K562 (cell line): ENCODE results near the gene PSD2. TPM values are rescaled to one million over a fixed set of nuclear protein-coding genes. Genes with fewer than 3 reads are reported as not detected.

Source experiments
- ATAC-seq: fragments of 200-7000 bp; cut with Tn5 transposase; 3 replicates; pipeline ENCODE4 v1.9.1; 2020; ENCODE audit warnings: moderate library complexity
- BruUV-seq: library from RNA; stranded (reverse); fragments of 400-500 nt; replicated peaks from 2 replicates; lab custom pipeline; 2021; lab: Mats Ljungman, UMichigan
- CTCF ChIA-PET: fragments of 300-600 bp; formaldehyde crosslinking; extraction: SDS; loops from one replicate; lab custom pipeline; 2021; ENCODE audit warnings: low intra/inter-chr PET ratio; lab: Yijun Ruan, JAX
- POLR2A ChIA-PET: fragments of 300-600, 350-650 bp; sonication (Branson Sonifier 250); formaldehyde crosslinking; extraction: SDS; loops from one replicate; lab custom pipeline; 2021; ENCODE audit warnings: antibody characterized with exemption, inconsistent platforms; lab: Yijun Ruan, JAX
- DNase-seq, 4 experiments: peaks; one replicate each; pipeline versions ENCODE4 v3.0.0 to v3.0.0-alpha.2; 2011 to 2018; ENCODE audit warnings: low spot score in 3 of 4, mixed read lengths in 3 of 4; ENCODE audit errors: extremely low read depth in 1 of 4
- FAIRE-seq: peaks from 2 replicates; lab custom pipeline; 2011; peaks lifted over from hg19 to GRCh38; lab: Jason Lieb, UNC
- H2AFZ ChIP-seq: 2 replicates; pipeline ENCODE4 v1.6.0; 2011; ENCODE audit warnings: low read depth, low read length, control low read depth, inconsistent platforms
- H3K27ac ChIP-seq: fragments of 200-600 bp; 3 replicates; pipeline ENCODE4 v1.8.0; 2011; ENCODE audit warnings: low read depth, mild to moderate bottlenecking, control low read depth, inconsistent platforms, low read length, moderate library complexity, mixed read lengths; ENCODE audit errors: extremely low read depth
- H3K27me3 ChIP-seq, 2 experiments: fragments of 300-600 bp in 1 of 2; 2 replicates in 1 of 2; 3 replicates in 1 of 2; pipeline versions ENCODE4 v1.6.0 to v1.8.0; 2011; ENCODE audit warnings: inconsistent platforms in 2 of 2, low read length in 2 of 2, mild to moderate bottlenecking in 1 of 2, mixed read lengths in 1 of 2, moderate library complexity in 1 of 2; ENCODE audit not compliant: control insufficient read depth in 2 of 2, insufficient read depth in 2 of 2
- H3K36me3 ChIP-seq: fragments of 300-600 bp; 3 replicates; pipeline ENCODE4 v1.8.0; 2011; ENCODE audit warnings: mild to moderate bottlenecking, low read length, inconsistent platforms; ENCODE audit not compliant: control insufficient read depth, insufficient read depth
- H3K4me1 ChIP-seq, 2 experiments: fragments of 200-600 bp in 1 of 2; replicated peaks in 1 of 2; 2 replicates in 1 of 2; 3 replicates in 1 of 2; pipeline versions ENCODE4 v1.5.1 to v1.8.0; 2011; ENCODE audit warnings: inconsistent platforms in 2 of 2, low read length in 2 of 2, mild to moderate bottlenecking in 1 of 2, mixed read lengths in 1 of 2, moderate library complexity in 1 of 2; ENCODE audit not compliant: control insufficient read depth in 2 of 2, insufficient read depth in 2 of 2
- H3K4me2 ChIP-seq: 2 replicates; pipeline ENCODE4 v1.6.1; 2011; ENCODE audit warnings: low read length, control low read depth, inconsistent platforms, mixed read lengths; ENCODE audit not compliant: insufficient read depth
- H3K4me3 ChIP-seq: fragments of 200-600 bp; sonication (generic), shearing (Covaris generic); 2 replicates; pipeline ENCODE4 v1.5.1; 2016; ENCODE audit warnings: control low read depth, inconsistent platforms
- H3K79me2 ChIP-seq: fragments of 200-600 bp; 3 replicates; pipeline ENCODE4 v1.8.0; 2011; ENCODE audit warnings: low read length, inconsistent platforms; ENCODE audit not compliant: control insufficient read depth, insufficient read depth
- H3K9ac ChIP-seq, 2 experiments: 2 replicates each; pipeline versions ENCODE4 v1.6.0 to v1.6.1; 2011; ENCODE audit warnings: low read depth in 2 of 2, low read length in 2 of 2, control low read depth in 1 of 2, inconsistent platforms in 1 of 2, mild to moderate bottlenecking in 1 of 2, mixed read lengths in 1 of 2; ENCODE audit not compliant: insufficient read depth in 1 of 2
- H3K9me1 ChIP-seq: one replicate; pipeline ENCODE4 v1.6.0; 2011; ENCODE audit warnings: inconsistent platforms, mild to moderate bottlenecking, low read length, moderate library complexity; ENCODE audit not compliant: control insufficient read depth, insufficient read depth
- H3K9me3 ChIP-seq: replicated peaks from 2 replicates; pipeline ENCODE4 v1.5.1; 2011; ENCODE audit warnings: low read depth, low read length, inconsistent platforms; ENCODE audit not compliant: control insufficient read depth, insufficient read depth
- H4K20me1 ChIP-seq: replicated peaks from 2 replicates; pipeline ENCODE4 v1.6.1; 2011; ENCODE audit warnings: low read length, inconsistent platforms, mixed read lengths; ENCODE audit not compliant: control insufficient read depth, insufficient read depth
- CREM ChIP-seq: IDR thresholded peaks from 2 replicates; pipeline ENCODE4 v1.6.1; 2014; ENCODE audit warnings: antibody characterized with exemption, low read depth
- DDX20 ChIP-seq: fragments of 450-650 bp; IDR thresholded peaks from 2 replicates; pipeline ENCODE4 v1.6.1; 2016; ENCODE audit warnings: missing genetic modification characterization, low read depth, mild to moderate bottlenecking, missing compliant biosample characterization, moderate library complexity
- DEAF1 ChIP-seq: fragments of 450-650 bp; formaldehyde crosslinking; IDR thresholded peaks from 2 replicates; pipeline ENCODE4 v1.4.0; 2020; ENCODE audit warnings: mild to moderate bottlenecking, moderate library complexity
- JUND ChIP-seq, 2 experiments: IDR thresholded peaks; 2 replicates in 1 of 2; 3 replicates in 1 of 2; pipeline ENCODE4 v1.6.1; 2011; ENCODE audit warnings: borderline replicate concordance in 2 of 2, low read depth in 2 of 2, low read length in 2 of 2, improper control_type of control experiment in 1 of 2, missing biosample characterization in 1 of 2, missing genetic modification characterization in 1 of 2, missing genetic modification reagents in 1 of 2
- MAZ ChIP-seq, 2 experiments: fragments of 450-650 bp in 1 of 2; sonication (generic) in 1 of 2; formaldehyde crosslinking; IDR thresholded peaks in 1 of 2; conservative IDR thresholded peaks in 1 of 2; 2 replicates each; pipeline versions ENCODE4 v1.4.0 to v1.5.0; 2020; ENCODE audit warnings: mild to moderate bottlenecking in 1 of 2, missing genetic modification reagents in 1 of 2
- RAD21 ChIP-seq, 2 experiments: fragments of 250-450 bp in 1 of 2; fragments of 450-650 bp in 1 of 2; sonication (Bioruptor Pico) in 1 of 2; formaldehyde crosslinking in 1 of 2; IDR thresholded peaks in 1 of 2; conservative IDR thresholded peaks in 1 of 2; 2 replicates each; pipeline versions ENCODE4 v1.4.0 to v1.8.0; 2020 to 2022; ENCODE audit warnings: mild to moderate bottlenecking in 2 of 2, moderate library complexity in 1 of 2
- SMC3 ChIP-seq: conservative IDR thresholded peaks from 2 replicates; pipeline ENCODE4 v1.6.1; 2011; ENCODE audit warnings: low read depth, low read length, improper control_type of control experiment; ENCODE audit not compliant: insufficient read depth
- STAG1 ChIP-seq: sonication (generic); formaldehyde crosslinking; IDR thresholded peaks from 2 replicates; pipeline ENCODE4 v1.5.0; 2020; ENCODE audit warnings: missing genetic modification reagents, borderline replicate concordance
- TRIM24 ChIP-seq, 2 experiments: fragments of 450-650 bp; IDR thresholded peaks; 2 replicates each; pipeline ENCODE4 v1.6.1; 2016
- YY1 ChIP-seq, 3 experiments: IDR thresholded peaks; 2 replicates each; pipeline ENCODE4 v1.6.1; 2011; ENCODE audit warnings: low read length in 2 of 3, mild to moderate bottlenecking in 2 of 3, moderate library complexity in 2 of 3, borderline replicate concordance in 1 of 3, control low read depth in 1 of 3, low read depth in 1 of 3; ENCODE audit not compliant: insufficient read depth in 3 of 3, insufficient replicate concordance in 2 of 3, control insufficient read depth in 1 of 3, insufficient read length in 1 of 3; ENCODE audit errors: extremely low read depth in 1 of 3
- WGBS: fragments of 100-300 bp; shearing (Covaris generic); methylation state at CpG from one replicate; pipeline ENCODE4 v1.1.6; 2016; ENCODE audit warnings: low coverage, mixed read lengths; ENCODE audit not compliant: insufficient coverage; ENCODE audit errors: missing lambda C conversion rate; 5-methylcytosine and 5-hydroxymethylcytosine counted together
- in situ Hi-C: fragments of 300-500 bp; cut with MboI; formaldehyde crosslinking; loops from 4 replicates; pipeline ENCODE4 v1.15.0; 2018; ENCODE audit warnings: inconsistent platforms, mixed read lengths
- intact Hi-C: fragments of 100-400 bp; cut with micrococcal nuclease; formaldehyde crosslinking; loops from 2 replicates; pipeline ENCODE4 v1.14.2; 2022
- polyA plus RNA-seq, 8 experiments: library from polyadenylated mRNA; depleted of rRNA in 4 of 8; stranded (reverse) in 5 of 8; unstranded in 3 of 8; fragments of >200 nt; fragmentation: Nextera tagmentation in 2 of 8; fragmentation: Illumina TruSeq in 1 of 8; extraction: Ambion mirVana in 2 of 8; extraction: Trizol in 1 of 8; gene quantifications; 2 replicates each; pipeline versions ENCODE4 v1.2.1 to v1.2.3, GENCODE V29; 2011 to 2014; ENCODE audit warnings: inconsistent platforms in 1 of 8, missing spikeins in 1 of 8
- total RNA-seq, 7 experiments: library from RNA; depleted of rRNA in 6 of 7; stranded (reverse); fragments of >200 nt in 6 of 7; fragmentation: Illumina TruSeq in 2 of 7; extraction: Trizol in 2 of 7; gene quantifications; 2 replicates each; pipeline versions ENCODE4 v1.2.1 to v1.2.3, GENCODE V29; 2011 to 2021; ENCODE audit warnings: low replicate concordance in 1 of 7
- TF ChIP-seq, protein P1 (sequence below), 3 experiments: IDR thresholded peaks in 2 of 3; conservative IDR thresholded peaks in 1 of 3; 2 replicates each; pipeline ENCODE4 v1.5.1; 2011 to 2012; ENCODE audit warnings: low read length in 3 of 3, mild to moderate bottlenecking in 3 of 3, control low read depth in 2 of 3, improper control_type of control experiment in 1 of 3, inconsistent platforms in 1 of 3, low read depth in 1 of 3, mixed read lengths in 1 of 3, moderate library complexity in 1 of 3; ENCODE audit not compliant: insufficient read depth in 2 of 3
- TF ChIP-seq, protein P2 (sequence below): IDR thresholded peaks from 2 replicates; pipeline ENCODE4 v1.6.1; 2011; ENCODE audit warnings: borderline replicate concordance, low read depth, mild to moderate bottlenecking, moderate library complexity, low read length; ENCODE audit not compliant: insufficient read depth, poor library complexity, severe bottlenecking

PSD2 gene
- total and polyA plus RNA-seq, 9 of the 15 experiments (the other 6 are each of a cell fraction or from before 2014, with no cell fraction given) = 0.01 to 0.09 (median 0.04) TPM; not detected in 4

DNA sequence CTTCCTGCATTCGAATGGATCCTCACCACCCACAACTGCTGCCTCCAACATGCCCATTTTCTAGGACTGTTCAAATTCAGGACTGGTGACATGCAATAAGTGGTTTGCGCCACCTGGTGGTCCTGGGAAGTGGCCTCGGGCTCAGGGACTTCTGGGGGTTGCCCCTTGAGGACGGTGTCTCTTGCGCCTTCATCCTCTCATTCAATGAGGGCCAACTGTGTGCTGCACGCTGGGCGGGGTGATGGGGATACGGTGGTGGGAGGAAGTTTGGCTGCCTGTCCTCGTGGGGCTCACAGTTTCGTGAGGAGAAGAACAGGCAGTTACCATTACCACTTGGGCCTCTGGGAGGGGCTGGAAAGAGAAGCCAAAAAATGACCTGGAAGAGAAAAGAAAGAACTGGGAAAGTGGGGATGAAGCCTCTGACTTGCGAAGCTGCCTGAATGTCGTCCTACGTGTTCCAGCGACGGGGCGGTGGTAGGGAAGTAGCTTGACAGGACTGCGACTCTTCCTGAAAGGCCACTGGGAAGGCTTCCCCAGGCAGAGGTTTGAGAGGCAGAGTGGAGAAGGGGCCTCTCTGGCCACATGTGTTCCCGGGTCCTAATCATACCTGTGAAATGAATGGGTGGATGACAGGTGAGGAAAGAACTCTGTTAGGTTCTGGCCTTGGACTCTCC, 49.0 kb downstream of the PSD2 start:
- Histone ChIP-seq H3K9me1 (no peaks in the 10 kb centered on the region), H3K4me1 (peaks cover 0 to 9% of the 10 kb centered on the region in 2 experiments; a peak in 2 of 5 replicates), H3K36me3 (no peaks in the 10 kb centered on the region), H3K27me3 (peaks cover 32 to 60% of the 10 kb centered on the region in 2 experiments), H2AFZ (no peak overlapping the region), H3K79me2 (no peaks in the 10 kb centered on the region), H3K27ac (no peak overlapping the region), H4K20me1 (peaks cover 7% of the 10 kb centered on the region), H3K4me3 (no peak overlapping the region), H3K9ac (no peak overlapping the region), H3K9me3 (no peaks in the 10 kb centered on the region), H3K4me2 (no peak overlapping the region)
- no TSS peak for BruUV-seq
- FAIRE-seq (peak; percentile 93), ATAC-seq (peak; percentile 94), DNase-seq (peak; percentile 78 to 86 (median 78))
- WGBS = 10% methylated on average over 17 of the region's 18 CpGs
- intact Hi-C loops (loop anchor here (1.0 to 5.0 kb wide), 2 partner anchors 57 to 212 kb away; no protein-coding TSS in a partner anchor), in situ Hi-C loops (loop anchor here (5.0 kb wide), 1 partner anchor 57 kb away; no protein-coding TSS in a partner anchor)
- ChIA-PET CTCF (interaction anchor here (0.6 to 3.1 kb wide), 5 partner anchors 57 to 763 kb away, joined by 3 to 20 read pairs (median 3); no protein-coding TSS in a partner anchor), POLR2A (no interaction called here)
- 0 out of 2 replicates have a peak, but pooled peaks have one; percentile 27 for TF ChIP-seq JUND (IDR thresholded peaks at IDR 0.05; ENCODE audit: borderline replicate concordance, low read depth, low read length)
- TF ChIP-seq JUND (tag; IDR thresholded peaks at IDR 0.05; ENCODE audit: borderline replicate concordance, low read depth, low read length) = no peak
- peak; percentile 48 for TF ChIP-seq CREM
- TF ChIP-seq RAD21 (CRISPR knock-in tag; conservative IDR thresholded peaks at IDR 0.05 in 1 of 2, IDR thresholded peaks at IDR 0.05 in 1 of 2) = peak; percentile 65 to 75
- TF ChIP-seq DEAF1 (CRISPR knock-in tag) = peak; percentile 48; the same call in 1 of the 2 replicates
- TF ChIP-seq STAG1 (CRISPR knock-in tag) = peak; percentile 39; the same call in 1 of the 2 replicates
- TF ChIP-seq DDX20 = no peak
- TF ChIP-seq, protein P1, sequence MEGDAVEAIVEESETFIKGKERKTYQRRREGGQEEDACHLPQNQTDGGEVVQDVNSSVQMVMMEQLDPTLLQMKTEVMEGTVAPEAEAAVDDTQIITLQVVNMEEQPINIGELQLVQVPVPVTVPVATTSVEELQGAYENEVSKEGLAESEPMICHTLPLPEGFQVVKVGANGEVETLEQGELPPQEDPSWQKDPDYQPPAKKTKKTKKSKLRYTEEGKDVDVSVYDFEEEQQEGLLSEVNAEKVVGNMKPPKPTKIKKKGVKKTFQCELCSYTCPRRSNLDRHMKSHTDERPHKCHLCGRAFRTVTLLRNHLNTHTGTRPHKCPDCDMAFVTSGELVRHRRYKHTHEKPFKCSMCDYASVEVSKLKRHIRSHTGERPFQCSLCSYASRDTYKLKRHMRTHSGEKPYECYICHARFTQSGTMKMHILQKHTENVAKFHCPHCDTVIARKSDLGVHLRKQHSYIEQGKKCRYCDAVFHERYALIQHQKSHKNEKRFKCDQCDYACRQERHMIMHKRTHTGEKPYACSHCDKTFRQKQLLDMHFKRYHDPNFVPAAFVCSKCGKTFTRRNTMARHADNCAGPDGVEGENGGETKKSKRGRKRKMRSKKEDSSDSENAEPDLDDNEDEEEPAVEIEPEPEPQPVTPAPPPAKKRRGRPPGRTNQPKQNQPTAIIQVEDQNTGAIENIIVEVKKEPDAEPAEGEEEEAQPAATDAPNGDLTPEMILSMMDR (IDR thresholded peaks at IDR 0.05 in 2 of 3, conservative IDR thresholded peaks at IDR 0.05 in 1 of 3; ENCODE audit: insufficient read depth in 2 of 3, low read depth in 1 of 3, low read length in 3 of 3) = peak; percentile 89 to 95 (median 91)
- peak; percentile 92 for TF ChIP-seq SMC3
- TF ChIP-seq, protein P2, sequence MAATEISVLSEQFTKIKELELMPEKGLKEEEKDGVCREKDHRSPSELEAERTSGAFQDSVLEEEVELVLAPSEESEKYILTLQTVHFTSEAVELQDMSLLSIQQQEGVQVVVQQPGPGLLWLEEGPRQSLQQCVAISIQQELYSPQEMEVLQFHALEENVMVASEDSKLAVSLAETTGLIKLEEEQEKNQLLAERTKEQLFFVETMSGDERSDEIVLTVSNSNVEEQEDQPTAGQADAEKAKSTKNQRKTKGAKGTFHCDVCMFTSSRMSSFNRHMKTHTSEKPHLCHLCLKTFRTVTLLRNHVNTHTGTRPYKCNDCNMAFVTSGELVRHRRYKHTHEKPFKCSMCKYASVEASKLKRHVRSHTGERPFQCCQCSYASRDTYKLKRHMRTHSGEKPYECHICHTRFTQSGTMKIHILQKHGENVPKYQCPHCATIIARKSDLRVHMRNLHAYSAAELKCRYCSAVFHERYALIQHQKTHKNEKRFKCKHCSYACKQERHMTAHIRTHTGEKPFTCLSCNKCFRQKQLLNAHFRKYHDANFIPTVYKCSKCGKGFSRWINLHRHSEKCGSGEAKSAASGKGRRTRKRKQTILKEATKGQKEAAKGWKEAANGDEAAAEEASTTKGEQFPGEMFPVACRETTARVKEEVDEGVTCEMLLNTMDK = peak; percentile 69
- no peak for TF ChIP-seq TRIM24 (IDR thresholded peaks at IDR 0.05)
- peak in 1 of 2 experiments; percentile 58; a peak in 2 of 4 replicates for TF ChIP-seq MAZ (CRISPR knock-in tag; conservative IDR thresholded peaks at IDR 0.05 in 1 of 2, IDR thresholded peaks at IDR 0.05 in 1 of 2)
- no peak for TF ChIP-seq YY1 (IDR thresholded peaks at IDR 0.05; ENCODE audit: borderline replicate concordance in 1 of 3, control insufficient read depth in 1 of 3, extremely low read depth in 1 of 3, insufficient read depth in 3 of 3, insufficient read length in 1 of 3, insufficient replicate concordance in 2 of 3, low read depth in 1 of 3, low read length in 2 of 3)
